ENCODE measurements around the gene SLC25A5.

GRCh38 chrX:119455264-119455663 lies 13.0 kb upstream of the SLC25A5 start:
- no peak for TF ChIP-seq POLR2A (IDR thresholded peaks at IDR 0.05; ENCODE audit: low read length)
- no peak for TF ChIP-seq GATA1 (IDR thresholded peaks at IDR 0.05; ENCODE audit: low read depth, low read length)
